Karpas-422 (cell line): ENCODE data around the gene SRC. TPM values are rescaled to one million over a fixed set of nuclear protein-coding genes. Genes with fewer than 3 reads are reported as not detected.

Experiments
- DNase-seq: peaks from one replicate; pipeline ENCODE4 v3.0.0-alpha.2; 2015
- H2AFZ ChIP-seq: fragments of 200-600 bp; sonication (generic); 2 replicates; pipeline ENCODE4 v1.6.1; 2014; ENCODE audit warnings: antibody characterized with exemption, low read length, mixed read lengths
- H3K27ac ChIP-seq: fragments of 200-600 bp; sonication (generic); 2 replicates; pipeline ENCODE4 v1.5.1; 2014; ENCODE audit warnings: mild to moderate bottlenecking, low read length, moderate library complexity
- H3K27me3 ChIP-seq: fragments of 200-600 bp; sonication (generic); 2 replicates; pipeline ENCODE4 v1.6.1; 2014; ENCODE audit warnings: low read length, mixed read lengths
- H3K36me3 ChIP-seq: fragments of 200-600 bp; sonication (generic); 2 replicates; pipeline ENCODE4 v1.6.1; 2014; ENCODE audit warnings: low read length, mixed read lengths; ENCODE audit not compliant: insufficient read depth
- H3K4me1 ChIP-seq: fragments of 200-600 bp; sonication (generic); 2 replicates; pipeline ENCODE4 v1.6.1; 2014; ENCODE audit warnings: mild to moderate bottlenecking, low read length, mixed read lengths
- H3K4me2 ChIP-seq: fragments of 200-600 bp; sonication (generic); 2 replicates; pipeline ENCODE4 v1.6.1; 2014; ENCODE audit warnings: low read length, low read depth, mild to moderate bottlenecking; ENCODE audit not compliant: poor library complexity, severe bottlenecking
- H3K4me3 ChIP-seq: fragments of 200-600 bp; sonication (generic); 2 replicates; pipeline ENCODE4 v1.5.1; 2014; ENCODE audit warnings: mild to moderate bottlenecking, antibody characterized with exemption, low read length, mixed read lengths
- H3K79me2 ChIP-seq: fragments of 200-600 bp; sonication (generic); 2 replicates; pipeline ENCODE4 v1.6.1; 2014; ENCODE audit warnings: mild to moderate bottlenecking, low read length, mixed read lengths
- H3K9ac ChIP-seq: fragments of 200-600 bp; sonication (generic); 2 replicates; pipeline ENCODE4 v1.6.0; 2014; ENCODE audit warnings: low read length
- H3K9me2 ChIP-seq: fragments of 200-600 bp; sonication (generic), shearing (Covaris generic); replicated peaks from 2 replicates; pipeline ENCODE4 v1.6.0; 2014; ENCODE audit warnings: mild to moderate bottlenecking, low read length, moderate library complexity; ENCODE audit not compliant: insufficient read depth
- H3K9me3 ChIP-seq: fragments of 300-700, 200-600 bp; sonication (generic); 2 replicates; pipeline ENCODE4 v1.6.1; 2014; ENCODE audit warnings: low read length, mixed read lengths
- H4K20me1 ChIP-seq: fragments of 200-600 bp; sonication (generic); 2 replicates; pipeline ENCODE4 v1.6.1; 2014; ENCODE audit warnings: mild to moderate bottlenecking, antibody characterized with exemption, low read length, low read depth; ENCODE audit not compliant: insufficient read depth
- total RNA-seq: library from RNA; depleted of rRNA; stranded (reverse); fragments of >200 nt; shearing (Covaris generic); gene quantifications from 2 replicates; pipeline ENCODE4 v1.2.3, GENCODE V29; 2014; ENCODE audit warnings: low replicate concordance

The SRC gene
- total RNA-seq, 1 experiment from 2014 or later: 41.5 TPM

- no peaks in the 10 kb centered on the region for H3K9me3 ChIP-seq
- H3K4me1 ChIP-seq: no peaks in the 10 kb centered on the region
- DNase-seq: no peak
- H3K27ac ChIP-seq: no peak overlapping the region
- no peaks in the 10 kb centered on the region for H3K79me2 ChIP-seq
- 0 out of 2 replicates have a peak, but pooled peaks cover 2% of the 10 kb centered on the region for H3K36me3 ChIP-seq
- H3K9ac ChIP-seq: no peak overlapping the region
- no peaks in the 10 kb centered on the region for H3K27me3 ChIP-seq
- H3K4me3 ChIP-seq: no peak overlapping the region
- no peak overlapping the region for H2AFZ ChIP-seq
- no peak overlapping the region for H3K4me2 ChIP-seq
- H4K20me1 ChIP-seq: 0 out of 2 replicates have a peak, but pooled peaks cover 6% of the 10 kb centered on the region
- no peaks in the 10 kb centered on the region for H3K9me2 ChIP-seq
Measured at GRCh38 chr20:37390891-37391525, 45.1 kb downstream of the SRC start.

GRCh38 chr20:37392441-37393195, 46.7 kb downstream of the SRC start:
- Histone ChIP-seq H3K79me2 (no peaks in the 10 kb centered on the region), H2AFZ (no peak overlapping the region), H3K9me3 (no peaks in the 10 kb centered on the region), H3K4me2 (no peak overlapping the region), H3K9me2 (no peaks in the 10 kb centered on the region), H3K27ac (no peak overlapping the region), H3K9ac (no peak overlapping the region), H3K4me3 (no peak overlapping the region), H3K4me1 (no peaks in the 10 kb centered on the region), H3K27me3 (no peaks in the 10 kb centered on the region), H3K36me3 (0 out of 2 replicates have a peak, but pooled peaks cover 2% of the 10 kb centered on the region), H4K20me1 (0 out of 2 replicates have a peak, but pooled peaks cover 6% of the 10 kb centered on the region)
- DNase-seq: peak; percentile 86

GRCh38 chr20:37393196-37393862, 47.4 kb downstream of the SRC start:
- no peaks in the 10 kb centered on the region for H3K4me1 ChIP-seq
- no peak overlapping the region for H3K4me2 ChIP-seq
- no peak overlapping the region for H3K9ac ChIP-seq
- DNase-seq: no peak
- 0 out of 2 replicates have a peak, but pooled peaks cover 2% of the 10 kb centered on the region for H3K36me3 ChIP-seq
- H3K9me3 ChIP-seq: no peaks in the 10 kb centered on the region
- H3K27me3 ChIP-seq: no peaks in the 10 kb centered on the region
- no peaks in the 10 kb centered on the region for H3K9me2 ChIP-seq
- H4K20me1 ChIP-seq: 0 out of 2 replicates have a peak, but pooled peaks cover 6% of the 10 kb centered on the region
- H2AFZ ChIP-seq: no peak overlapping the region
- no peaks in the 10 kb centered on the region for H3K79me2 ChIP-seq
- no peak overlapping the region for H3K27ac ChIP-seq
- no peak overlapping the region for H3K4me3 ChIP-seq

- Histone ChIP-seq H3K9ac (no peak overlapping the region), H3K27me3 (no peaks in the 10 kb centered on the region), H4K20me1 (0 out of 2 replicates have a peak, but pooled peaks cover 6% of the 10 kb centered on the region), H3K4me2 (no peak overlapping the region), H3K9me2 (no peaks in the 10 kb centered on the region), H3K79me2 (no peaks in the 10 kb centered on the region), H3K27ac (no peak overlapping the region), H3K4me1 (no peaks in the 10 kb centered on the region), H3K4me3 (no peak overlapping the region), H3K9me3 (no peaks in the 10 kb centered on the region), H2AFZ (no peak overlapping the region), H3K36me3 (0 out of 2 replicates have a peak, but pooled peaks cover 2% of the 10 kb centered on the region)
- no peak for DNase-seq
Measured at GRCh38 chr20:37393863-37394542, 48.1 kb downstream of the SRC start.

- Histone ChIP-seq H3K4me3 (no peak overlapping the region), H3K27ac (no peak overlapping the region), H3K4me1 (no peaks in the 10 kb centered on the region), H2AFZ (no peak overlapping the region), H3K9ac (no peak overlapping the region), H3K9me2 (no peaks in the 10 kb centered on the region), H3K79me2 (no peaks in the 10 kb centered on the region), H3K9me3 (no peaks in the 10 kb centered on the region), H3K27me3 (no peaks in the 10 kb centered on the region), H4K20me1 (0 out of 2 replicates have a peak, but pooled peaks cover 1% of the 10 kb centered on the region), H3K36me3 (0 out of 2 replicates have a peak, but pooled peaks cover 2% of the 10 kb centered on the region), H3K4me2 (no peak overlapping the region)
- no peak for DNase-seq
Measured at GRCh38 chr20:37394543-37395409, 48.8 kb downstream of the SRC start.

GRCh38 chr20:37395410-37395797, 49.5 kb downstream of the SRC start:
- Histone ChIP-seq H4K20me1 (no peaks in the 10 kb centered on the region), H3K9ac (no peak overlapping the region), H3K4me1 (no peaks in the 10 kb centered on the region)

GRCh38 chr20:37395921-37396415, 50.0 kb downstream of the SRC start:
- H3K36me3 ChIP-seq: no peaks in the 10 kb centered on the region
- H3K4me2 ChIP-seq: no peak overlapping the region
- no peak overlapping the region for H3K27ac ChIP-seq
- H3K9me3 ChIP-seq: no peaks in the 10 kb centered on the region
- H4K20me1 ChIP-seq: no peaks in the 10 kb centered on the region
- H2AFZ ChIP-seq: no peak overlapping the region
- H3K4me1 ChIP-seq: no peaks in the 10 kb centered on the region
- H3K79me2 ChIP-seq: no peaks in the 10 kb centered on the region
- H3K9me2 ChIP-seq: no peaks in the 10 kb centered on the region
- H3K4me3 ChIP-seq: no peak overlapping the region
- no peak for DNase-seq
- H3K9ac ChIP-seq: no peak overlapping the region
- no peaks in the 10 kb centered on the region for H3K27me3 ChIP-seq

More at GRCh38 chr20:37395410-37395797, 49.5 kb downstream of the SRC start:
- Histone ChIP-seq H3K27me3 (no peaks in the 10 kb centered on the region), H3K9me3 (no peaks in the 10 kb centered on the region), H3K79me2 (no peaks in the 10 kb centered on the region), H3K9me2 (no peaks in the 10 kb centered on the region), H3K27ac (no peak overlapping the region), H3K4me2 (no peak overlapping the region), H3K4me3 (no peak overlapping the region), H3K36me3 (no peaks in the 10 kb centered on the region), H2AFZ (no peak overlapping the region)
- no peak for DNase-seq
